Astrocyte (in vitro differentiated cells and primary cell): ENCODE data around the gene TGFB3.

Experiments
- CTCF ChIP-seq: IDR thresholded peaks from 2 replicates; pipeline ENCODE4 v1.5.1; 2011; ENCODE audit warnings: low read depth, mild to moderate bottlenecking, inconsistent platforms, low read length, moderate library complexity; ENCODE audit not compliant: insufficient read depth
- EZH2 ChIP-seq: IDR thresholded peaks from 2 replicates; pipeline ENCODE4 v1.6.1; 2012; ENCODE audit warnings: mild to moderate bottlenecking, low read length, inconsistent platforms; ENCODE audit not compliant: insufficient read depth

- no peak for TF ChIP-seq EZH2
- no peak for TF ChIP-seq CTCF
Measured at GRCh38 chr14:76007379-76007778, 25.6 kb upstream of the TGFB3 start.
